GM23338 (cell line): ENCODE measurements around the gene MATN1. TPM values are rescaled to one million over a fixed set of nuclear protein-coding genes. Genes with fewer than 3 reads are reported as not detected.

Experiments
- ATAC-seq: fragments of 200-7000 bp; cut with Tn5 transposase; 3 replicates; pipeline ENCODE4 v1.9.1; 2020
- DNase-seq: peaks from one replicate; pipeline ENCODE4 v3.0.0-alpha.2; 2015; ENCODE audit warnings: low spot score
- H2AFZ ChIP-seq: fragments of 200-600 bp; sonication (generic); 2 replicates; pipeline ENCODE4 v1.8.0; 2016; ENCODE audit warnings: antibody characterized with exemption, mild to moderate bottlenecking, moderate library complexity
- H3F3A ChIP-seq: fragments of 200-600 bp; sonication (generic); replicated peaks from 2 replicates; pipeline ENCODE4 v1.8.0; 2017; ENCODE audit warnings: antibody characterized with exemption, mixed run types, low read depth
- H3K27ac ChIP-seq: fragments of 200-600 bp; sonication (generic); 2 replicates; pipeline ENCODE4 v1.6.1; 2016; ENCODE audit warnings: low read depth
- H3K27me3 ChIP-seq: fragments of 200-600 bp; sonication (generic); 2 replicates; pipeline ENCODE4 v1.8.0; 2016; ENCODE audit warnings: mild to moderate bottlenecking, mixed run types, moderate library complexity; ENCODE audit not compliant: insufficient read depth
- H3K36me3 ChIP-seq: fragments of 200-600 bp; sonication (generic); 2 replicates; pipeline ENCODE4 v1.8.0; 2016; ENCODE audit warnings: mild to moderate bottlenecking; ENCODE audit not compliant: insufficient read depth
- H3K4me1 ChIP-seq: fragments of 200-600 bp; sonication (generic); 2 replicates; pipeline ENCODE4 v1.8.0; 2016; ENCODE audit warnings: mild to moderate bottlenecking, moderate library complexity; ENCODE audit not compliant: insufficient read depth
- H3K4me2 ChIP-seq: fragments of 200-600 bp; sonication (generic); 2 replicates; pipeline ENCODE4 v1.7.1; 2017; ENCODE audit warnings: mixed run types
- H3K4me3 ChIP-seq: fragments of 200-600 bp; sonication (generic); 2 replicates; pipeline ENCODE4 v1.6.1; 2016; ENCODE audit warnings: mixed run types
- H3K79me2 ChIP-seq: fragments of 200-600 bp; sonication (generic); replicated peaks from 2 replicates; pipeline ENCODE4 v1.8.0; 2017; ENCODE audit warnings: mild to moderate bottlenecking; ENCODE audit not compliant: insufficient read depth
- H3K9me2 ChIP-seq: fragments of 200-600 bp; sonication (generic); 2 replicates; pipeline ENCODE4 v1.8.0; 2017; ENCODE audit not compliant: insufficient read depth
- H4K20me1 ChIP-seq: fragments of 200-600 bp; sonication (generic); replicated peaks from 2 replicates; pipeline ENCODE4 v1.8.0; 2017; ENCODE audit warnings: mild to moderate bottlenecking; ENCODE audit not compliant: insufficient read depth
- H3K27ac Mint-ChIP-seq: 2 replicates; pipeline ENCODE4 v1.8.0; 2020; ENCODE audit warnings: inconsistent platforms, mild to moderate bottlenecking, moderate library complexity, mixed read lengths
- H3K27me3 Mint-ChIP-seq: 3 replicates; pipeline ENCODE4 v1.8.0; 2022; ENCODE audit warnings: low read depth, mild to moderate bottlenecking, moderate library complexity, mixed read lengths, inconsistent platforms; ENCODE audit not compliant: insufficient read depth, poor library complexity
- H3K36me3 Mint-ChIP-seq: 3 replicates; pipeline ENCODE4 v1.8.0; 2021; ENCODE audit warnings: low read depth, mild to moderate bottlenecking, inconsistent platforms, moderate library complexity, mixed read lengths
- H3K4me1 Mint-ChIP-seq: 3 replicates; pipeline ENCODE4 v1.8.0; 2020; ENCODE audit warnings: mild to moderate bottlenecking, inconsistent platforms, mixed read lengths
- H3K4me3 Mint-ChIP-seq: 3 replicates; pipeline ENCODE4 v1.8.0; 2021; ENCODE audit warnings: moderate library complexity, mild to moderate bottlenecking, inconsistent platforms, mixed read lengths
- H3K9me3 Mint-ChIP-seq: 3 replicates; pipeline ENCODE4 v1.8.0; 2020; ENCODE audit warnings: moderate library complexity, mild to moderate bottlenecking, inconsistent platforms, mixed read lengths
- CREB1 ChIP-seq: fragments of 250-450 bp; sonication (Bioruptor Pico); IDR thresholded peaks from 2 replicates; pipeline ENCODE4 v1.5.0; 2020; ENCODE audit warnings: low read depth, mild to moderate bottlenecking, moderate library complexity
- CTCF ChIP-seq, 2 experiments: fragments of 200-600 bp in 1 of 2; sonication (generic) in 1 of 2; conservative IDR thresholded peaks; 2 replicates each; pipeline versions ENCODE4 v1.5.1 to v1.6.1; 2016 to 2017; ENCODE audit warnings: antibody characterized with exemption in 2 of 2, low read depth in 2 of 2, mild to moderate bottlenecking in 2 of 2, moderate library complexity in 1 of 2
- ETS1 ChIP-seq: IDR thresholded peaks from 2 replicates; pipeline ENCODE4 v1.6.1; 2016; ENCODE audit warnings: antibody characterized with exemption
- EZH2 ChIP-seq: fragments of 200-600 bp; sonication (generic); IDR thresholded peaks from one replicate; pipeline ENCODE4 v1.8.0; 2017; ENCODE audit warnings: antibody characterized with exemption, mild to moderate bottlenecking, low read depth; ENCODE audit not compliant: unreplicated experiment
- EZH2phosphoT487 ChIP-seq: fragments of 200-600 bp; sonication (generic); IDR thresholded peaks from one replicate; pipeline ENCODE4 v1.8.1; 2018; ENCODE audit warnings: antibody characterized with exemption; ENCODE audit not compliant: unreplicated experiment
- JUNB ChIP-seq: IDR thresholded peaks from one replicate; pipeline ENCODE4 v1.6.1; 2016; ENCODE audit warnings: antibody characterized with exemption; ENCODE audit not compliant: unreplicated experiment
- NANOG ChIP-seq: IDR thresholded peaks from 2 replicates; pipeline ENCODE4 v1.6.1; 2016; ENCODE audit warnings: antibody characterized with exemption, borderline replicate concordance
- POLR2AphosphoS5 ChIP-seq: IDR thresholded peaks from 2 replicates; pipeline ENCODE4 v1.6.1; 2016; ENCODE audit warnings: antibody characterized with exemption, low read depth
- STAT1 ChIP-seq: IDR thresholded peaks from one replicate; pipeline ENCODE4 v1.6.1; 2016; ENCODE audit warnings: antibody characterized with exemption; ENCODE audit not compliant: unreplicated experiment
- ZNF331 ChIP-seq: fragments of 250-450 bp; sonication (Bioruptor Pico); IDR thresholded peaks from 2 replicates; pipeline ENCODE4 v1.5.0; 2020; ENCODE audit warnings: low read depth, mild to moderate bottlenecking, moderate library complexity
- ZNF462 ChIP-seq: fragments of 250-450 bp; sonication (Bioruptor Pico); IDR thresholded peaks from 2 replicates; pipeline ENCODE4 v1.5.0; 2020; ENCODE audit warnings: mild to moderate bottlenecking, moderate library complexity
- polyA plus RNA-seq: library from polyadenylated mRNA; unstranded; fragments of >200 nt; fragmentation: Nextera tagmentation; extraction: Ambion mirVana; gene quantifications from 2 replicates; pipeline ENCODE4 v1.2.1, GENCODE V29; 2016
- total RNA-seq: library from RNA; depleted of rRNA; stranded (reverse); fragments of >200 nt; shearing (Covaris generic); gene quantifications from 2 replicates; pipeline ENCODE4 v1.2.3, GENCODE V29; 2014
- TF ChIP-seq, protein P1 (sequence below): IDR thresholded peaks from one replicate; pipeline ENCODE4 v1.6.1; 2018; ENCODE audit warnings: antibody characterized with exemption; ENCODE audit not compliant: unreplicated experiment

MATN1 gene
- total and polyA plus RNA-seq, 2 experiments from 2014 or later, result 0.08 to 0.31 TPM

- H3K27ac ChIP-seq, result no peak overlapping the region
- Mint-ChIP-seq H3K27me3 (peaks cover 20% of the 10 kb centered on the region), H3K9me3 (no peaks in the 10 kb centered on the region; the same call in 1 of the 3 replicates), H3K4me1 (peaks cover 32% of the 10 kb centered on the region), H3K27ac (no peak overlapping the region), H3K36me3 (no peaks in the 10 kb centered on the region), H3K4me3 (no peak overlapping the region)
- no peak for ATAC-seq
- H3K4me3 ChIP-seq, result no peak overlapping the region
- no peak for DNase-seq
- TF ChIP-seq STAT1 (no peak), NANOG (no peak), EZH2phosphoT487 (no peak), POLR2AphosphoS5 (no peak), EZH2 (no peak), JUNB (no peak), CTCF (conservative IDR thresholded peaks at IDR 0.05; ENCODE audit: low read depth in 2 of 2) (no peak), ZNF462 (CRISPR knock-in tag) (no peak), ETS1 (no peak), ZNF331 (CRISPR knock-in tag) (no peak), CREB1 (CRISPR knock-in tag) (no peak)
- TF ChIP-seq, protein P1, sequence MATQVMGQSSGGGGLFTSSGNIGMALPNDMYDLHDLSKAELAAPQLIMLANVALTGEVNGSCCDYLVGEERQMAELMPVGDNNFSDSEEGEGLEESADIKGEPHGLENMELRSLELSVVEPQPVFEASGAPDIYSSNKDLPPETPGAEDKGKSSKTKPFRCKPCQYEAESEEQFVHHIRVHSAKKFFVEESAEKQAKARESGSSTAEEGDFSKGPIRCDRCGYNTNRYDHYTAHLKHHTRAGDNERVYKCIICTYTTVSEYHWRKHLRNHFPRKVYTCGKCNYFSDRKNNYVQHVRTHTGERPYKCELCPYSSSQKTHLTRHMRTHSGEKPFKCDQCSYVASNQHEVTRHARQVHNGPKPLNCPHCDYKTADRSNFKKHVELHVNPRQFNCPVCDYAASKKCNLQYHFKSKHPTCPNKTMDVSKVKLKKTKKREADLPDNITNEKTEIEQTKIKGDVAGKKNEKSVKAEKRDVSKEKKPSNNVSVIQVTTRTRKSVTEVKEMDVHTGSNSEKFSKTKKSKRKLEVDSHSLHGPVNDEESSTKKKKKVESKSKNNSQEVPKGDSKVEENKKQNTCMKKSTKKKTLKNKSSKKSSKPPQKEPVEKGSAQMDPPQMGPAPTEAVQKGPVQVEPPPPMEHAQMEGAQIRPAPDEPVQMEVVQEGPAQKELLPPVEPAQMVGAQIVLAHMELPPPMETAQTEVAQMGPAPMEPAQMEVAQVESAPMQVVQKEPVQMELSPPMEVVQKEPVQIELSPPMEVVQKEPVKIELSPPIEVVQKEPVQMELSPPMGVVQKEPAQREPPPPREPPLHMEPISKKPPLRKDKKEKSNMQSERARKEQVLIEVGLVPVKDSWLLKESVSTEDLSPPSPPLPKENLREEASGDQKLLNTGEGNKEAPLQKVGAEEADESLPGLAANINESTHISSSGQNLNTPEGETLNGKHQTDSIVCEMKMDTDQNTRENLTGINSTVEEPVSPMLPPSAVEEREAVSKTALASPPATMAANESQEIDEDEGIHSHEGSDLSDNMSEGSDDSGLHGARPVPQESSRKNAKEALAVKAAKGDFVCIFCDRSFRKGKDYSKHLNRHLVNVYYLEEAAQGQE, result no peak
- peaks cover 11% of the 10 kb centered on the region for H3K4me1 ChIP-seq
- H3F3A ChIP-seq, result no peaks in the 10 kb centered on the region
- no peaks in the 10 kb centered on the region for H3K27me3 ChIP-seq
- no peak overlapping the region for H2AFZ ChIP-seq
- no peak overlapping the region for H3K4me2 ChIP-seq
- no peaks in the 10 kb centered on the region for H3K36me3 ChIP-seq
- H3K79me2 ChIP-seq, result no peaks in the 10 kb centered on the region
- no peaks in the 10 kb centered on the region for H4K20me1 ChIP-seq
- H3K9me2 ChIP-seq, result no peaks in the 10 kb centered on the region
Observed at GRCh38 chr1:30728340-30728739, 5.0 kb upstream of the MATN1 start.
